MM.1S (cell line): ENCODE results near the gene LAYN.
A peak's percentile ranks its signal among the peaks of the same experiment; 100 is the strongest.

Experiments
- DNase-seq: peaks from one replicate; pipeline ENCODE4 v3.0.0-alpha.2; 2015
- H2AFZ ChIP-seq: fragments of 300-600 bp; sonication (generic); 2 replicates; pipeline ENCODE4 v1.6.0; 2016; ENCODE audit warnings: antibody characterized with exemption, low read length
- H3F3A ChIP-seq: fragments of 300-600 bp; sonication (generic); 2 replicates; pipeline ENCODE4 v1.6.1; 2016; ENCODE audit warnings: mild to moderate bottlenecking, antibody characterized with exemption, low read length, moderate library complexity, mixed read lengths; ENCODE audit not compliant: insufficient read depth
- H3K27ac ChIP-seq: fragments of 300-600 bp; sonication (generic); 2 replicates; pipeline ENCODE4 v1.5.1; 2016; ENCODE audit warnings: mild to moderate bottlenecking, low read length
- H3K27me3 ChIP-seq: fragments of 300-600 bp; sonication (generic); replicated peaks from 2 replicates; pipeline ENCODE4 v1.6.0; 2016; ENCODE audit warnings: low read length; ENCODE audit not compliant: insufficient read depth
- H3K36me3 ChIP-seq: fragments of 300-600 bp; sonication (generic); replicated peaks from 2 replicates; pipeline ENCODE4 v1.6.1; 2016; ENCODE audit warnings: mild to moderate bottlenecking, low read length, mixed read lengths; ENCODE audit not compliant: insufficient read depth
- H3K4me1 ChIP-seq: fragments of 300-600 bp; sonication (generic); 2 replicates; pipeline ENCODE4 v1.6.1; 2016; ENCODE audit warnings: low read length, mixed read lengths
- H3K4me2 ChIP-seq: fragments of 300-600 bp; sonication (generic); 2 replicates; pipeline ENCODE4 v1.6.0; 2016; ENCODE audit warnings: low read depth, low read length
- H3K4me3 ChIP-seq: fragments of 300-600 bp; sonication (generic); 2 replicates; pipeline ENCODE4 v1.5.1; 2016; ENCODE audit warnings: low read length, mixed read lengths
- H3K79me2 ChIP-seq: fragments of 300-600 bp; sonication (generic); 2 replicates; pipeline ENCODE4 v1.6.1; 2016; ENCODE audit warnings: mixed run types, low read length, mixed read lengths
- H3K9ac ChIP-seq: fragments of 300-600 bp; sonication (generic); 2 replicates; pipeline ENCODE4 v1.6.1; 2016; ENCODE audit warnings: low read length, mixed read lengths
- H3K9me2 ChIP-seq: fragments of 300-600 bp; sonication (generic); replicated peaks from 2 replicates; pipeline ENCODE4 v1.6.1; 2016; ENCODE audit warnings: mild to moderate bottlenecking, low read length, mixed read lengths; ENCODE audit not compliant: insufficient read depth
- H3K9me3 ChIP-seq: fragments of 300-600 bp; sonication (generic); replicated peaks from 2 replicates; pipeline ENCODE4 v1.6.1; 2016; ENCODE audit warnings: mild to moderate bottlenecking, low read length, mixed read lengths; ENCODE audit not compliant: insufficient read depth
- H4K20me1 ChIP-seq: fragments of 300-600 bp; sonication (generic); 2 replicates; pipeline ENCODE4 v1.6.1; 2016; ENCODE audit warnings: mild to moderate bottlenecking, low read length, moderate library complexity, mixed read lengths; ENCODE audit not compliant: insufficient read depth
- CTCF ChIP-seq: fragments of 300-600 bp; sonication (generic); IDR thresholded peaks from 2 replicates; pipeline ENCODE4 v1.5.1; 2016; ENCODE audit warnings: antibody characterized with exemption, low read length, mixed read lengths
- EZH2 ChIP-seq: fragments of 300-600 bp; sonication (generic); optimal IDR thresholded peaks from 2 replicates; pipeline ENCODE3; 2017; ENCODE audit warnings: low read depth, mild to moderate bottlenecking, antibody characterized with exemption, low read length, mixed read lengths
- EZH2phosphoT487 ChIP-seq: fragments of 300-600 bp; sonication (generic); IDR thresholded peaks from 2 replicates; pipeline ENCODE4 v1.6.1; 2018; ENCODE audit warnings: antibody characterized with exemption, low read length

The LAYN gene

DNA sequence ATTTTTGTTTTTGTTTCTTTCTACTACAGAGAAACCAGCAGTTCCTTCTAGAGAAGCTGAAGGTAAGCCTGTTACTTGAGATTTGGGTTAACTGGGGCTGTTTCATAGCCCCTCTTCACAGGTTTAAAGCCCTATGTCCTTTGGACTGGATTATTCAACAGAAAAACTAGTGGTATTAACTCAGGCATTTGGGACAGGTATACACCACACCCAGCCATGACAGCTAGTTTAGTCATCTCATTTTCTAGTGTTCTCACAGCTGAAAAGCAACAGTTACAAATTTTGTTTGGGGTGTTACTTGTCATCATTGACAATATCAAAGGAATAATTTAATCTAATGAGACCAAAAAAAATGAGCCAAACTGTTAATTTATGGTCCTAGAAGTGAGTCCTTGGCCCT, 14.0 kb downstream of the LAYN start:
- no peaks in the 10 kb centered on the region for H3K79me2 ChIP-seq
- H3K4me1 ChIP-seq, result peaks cover 11% of the 10 kb centered on the region; the same call in 1 of the 2 replicates
- no peak overlapping the region for H3K4me2 ChIP-seq
- H3K9me3 ChIP-seq, result no peaks in the 10 kb centered on the region
- DNase-seq, result no peak
- TF ChIP-seq EZH2 (no peak), CTCF (no peak), EZH2phosphoT487 (no peak)
- no peak overlapping the region for H3K27ac ChIP-seq
- H3K4me3 ChIP-seq, result no peak overlapping the region
- H3K27me3 ChIP-seq, result no peaks in the 10 kb centered on the region
- H3K36me3 ChIP-seq, result no peaks in the 10 kb centered on the region
- H3K9ac ChIP-seq, result no peak overlapping the region
- H3F3A ChIP-seq, result no peaks in the 10 kb centered on the region
- H2AFZ ChIP-seq, result no peak overlapping the region
- H3K9me2 ChIP-seq, result no peaks in the 10 kb centered on the region
- H4K20me1 ChIP-seq, result no peaks in the 10 kb centered on the region

DNA sequence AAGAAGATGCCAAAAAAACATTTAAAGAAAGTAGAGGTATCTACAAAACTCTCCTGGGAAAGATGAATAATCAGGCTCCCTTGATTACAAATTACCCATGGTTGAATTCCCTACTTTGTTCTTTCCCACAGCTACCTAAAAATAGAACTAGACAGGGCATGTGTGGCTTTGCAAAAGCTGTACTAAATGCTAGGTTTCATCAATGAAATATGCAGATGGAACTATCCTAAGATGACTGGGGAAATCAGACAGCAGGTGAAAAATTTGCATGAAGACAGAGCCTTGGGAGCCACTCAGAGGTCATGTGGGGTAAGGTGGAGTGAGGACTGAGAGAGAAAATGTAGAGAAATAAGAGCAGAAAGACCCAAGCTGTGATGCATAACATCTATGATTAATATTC, 14.7 kb downstream of the LAYN start:
- H3K79me2 ChIP-seq, result no peaks in the 10 kb centered on the region
- TF ChIP-seq EZH2phosphoT487, result no peak
- TF ChIP-seq CTCF, result peak; percentile 9; the same call in 1 of the 2 replicates
- TF ChIP-seq EZH2, result no peak
- no peaks in the 10 kb centered on the region for H3K9me3 ChIP-seq
- H3K27me3 ChIP-seq, result no peaks in the 10 kb centered on the region
- H3K9me2 ChIP-seq, result no peaks in the 10 kb centered on the region
- H3K4me1 ChIP-seq, result peaks cover 11% of the 10 kb centered on the region; the same call in 1 of the 2 replicates
- H3F3A ChIP-seq, result no peaks in the 10 kb centered on the region
- no peak overlapping the region for H2AFZ ChIP-seq
- H3K4me3 ChIP-seq, result no peak overlapping the region
- no peak overlapping the region for H3K9ac ChIP-seq
- H3K27ac ChIP-seq, result no peak overlapping the region
- no peaks in the 10 kb centered on the region for H3K36me3 ChIP-seq
- DNase-seq, result no peak
- no peaks in the 10 kb centered on the region for H4K20me1 ChIP-seq
- H3K4me2 ChIP-seq, result no peak overlapping the region

DNA sequence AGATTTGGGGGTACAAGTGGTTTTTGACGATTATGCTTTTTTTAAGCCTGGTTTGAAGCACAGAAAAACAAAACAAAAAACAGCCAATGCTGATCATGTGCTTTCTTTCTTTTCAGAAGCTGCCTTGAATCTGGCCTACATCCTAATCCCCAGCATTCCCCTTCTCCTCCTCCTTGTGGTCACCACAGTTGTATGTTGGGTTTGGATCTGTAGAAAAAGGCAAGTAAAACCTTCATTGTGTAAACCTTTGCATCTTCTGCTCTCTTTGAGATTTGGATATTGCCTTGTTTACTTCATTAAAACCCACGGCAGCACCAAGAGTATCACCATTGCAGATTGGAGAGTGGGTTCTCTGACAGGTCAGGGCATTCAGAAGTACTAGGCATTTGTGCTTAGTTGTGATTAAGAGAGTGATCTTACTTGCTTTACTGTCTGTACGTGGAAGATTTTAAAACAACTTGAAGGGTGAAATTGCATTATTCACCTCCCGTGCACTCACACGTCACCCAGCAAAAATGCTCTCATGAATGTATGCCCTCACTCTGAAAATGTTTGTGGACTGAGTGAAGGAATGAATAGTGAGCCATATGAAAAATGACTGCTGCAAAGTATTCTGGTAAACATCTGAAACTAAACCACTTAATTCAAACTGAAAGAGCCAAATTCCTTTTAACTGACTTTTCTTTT, 17.0 kb downstream of the LAYN start:
- Histone ChIP-seq H3K9me2 (no peaks in the 10 kb centered on the region), H3K4me1 (peaks cover 11% of the 10 kb centered on the region; the same call in 1 of the 2 replicates), H3K4me2 (no peak overlapping the region), H4K20me1 (no peaks in the 10 kb centered on the region), H3F3A (no peaks in the 10 kb centered on the region), H3K9me3 (no peaks in the 10 kb centered on the region), H3K27me3 (no peaks in the 10 kb centered on the region), H2AFZ (no peak overlapping the region), H3K4me3 (no peak overlapping the region), H3K27ac (no peak overlapping the region), H3K9ac (no peak overlapping the region), H3K79me2 (no peaks in the 10 kb centered on the region), H3K36me3 (no peaks in the 10 kb centered on the region)
- TF ChIP-seq EZH2 (no peak), CTCF (no peak), EZH2phosphoT487 (no peak)
- DNase-seq, result no peak
